Measurements from ENCODE around the gene TMEM19.

Gene TMEM19

GRCh38 chr12:71642264-71642663 is 43.6 kb upstream of the TMEM19 start:
- no peak for TF ChIP-seq CTCF (IDR thresholded peaks at IDR 0.05; ENCODE audit: unreplicated experiment in 3 of 3)
- no peaks in the 10 kb centered on the region for H3K4me1 Mint-ChIP-seq

GRCh38 chr12:71645268-71645667 is 40.6 kb upstream of the TMEM19 start:
- H3K27ac Mint-ChIP-seq, result no peak overlapping the region
- peaks cover 56% of the 10 kb centered on the region for H3K36me3 Mint-ChIP-seq (ENCODE audit: low read depth)
- H3K9me3 Mint-ChIP-seq, result no peaks in the 10 kb centered on the region
- no peak for TF ChIP-seq CTCF (IDR thresholded peaks at IDR 0.05; ENCODE audit: unreplicated experiment in 3 of 3)
- H3K4me1 Mint-ChIP-seq, result no peaks in the 10 kb centered on the region
- H3K27me3 Mint-ChIP-seq (ENCODE audit: low read depth), result no peaks in the 10 kb centered on the region
- H3K4me3 Mint-ChIP-seq, result no peak overlapping the region

More at GRCh38 chr12:71642264-71642663, 43.6 kb upstream of the TMEM19 start:
- no peaks in the 10 kb centered on the region for H3K27me3 Mint-ChIP-seq (ENCODE audit: low read depth)
- H3K27ac Mint-ChIP-seq, result no peak overlapping the region
- peaks cover 68% of the 10 kb centered on the region for H3K36me3 Mint-ChIP-seq (ENCODE audit: low read depth)
- H3K4me3 Mint-ChIP-seq, result no peak overlapping the region
- no peaks in the 10 kb centered on the region for H3K9me3 Mint-ChIP-seq

DNA sequence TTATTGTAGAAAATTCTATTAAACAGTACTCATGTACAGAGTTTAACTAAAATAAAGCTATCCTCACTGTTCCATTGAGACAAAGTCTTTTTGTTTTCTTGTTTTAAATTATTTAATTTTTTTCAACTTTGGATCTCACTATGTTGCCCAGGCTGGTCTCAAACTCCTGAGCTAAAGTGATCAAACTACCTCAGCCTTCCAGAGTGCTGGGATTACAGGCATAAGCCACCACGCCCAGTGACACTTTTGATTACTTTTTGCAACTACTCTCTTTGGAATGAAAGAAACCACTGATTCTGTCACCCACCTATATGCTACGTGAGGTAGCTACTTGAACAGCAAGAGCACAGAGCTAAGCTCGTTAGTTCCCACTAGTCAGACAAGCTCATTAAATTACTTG is 39.4 kb upstream of the TMEM19 start:
- no peaks in the 10 kb centered on the region for H3K9me3 Mint-ChIP-seq
- TF ChIP-seq CTCF (IDR thresholded peaks at IDR 0.05; ENCODE audit: unreplicated experiment in 3 of 3), result no peak
- H3K4me3 Mint-ChIP-seq, result no peak overlapping the region
- H3K36me3 Mint-ChIP-seq (ENCODE audit: low read depth), result peaks cover 48% of the 10 kb centered on the region
- H3K27me3 Mint-ChIP-seq (ENCODE audit: low read depth), result no peaks in the 10 kb centered on the region
- no peaks in the 10 kb centered on the region for H3K4me1 Mint-ChIP-seq
- no peak overlapping the region for H3K27ac Mint-ChIP-seq

GRCh38 chr12:71648537-71648936 is 37.3 kb upstream of the TMEM19 start:
- H3K4me1 Mint-ChIP-seq, result no peaks in the 10 kb centered on the region
- H3K27me3 Mint-ChIP-seq (ENCODE audit: low read depth), result no peaks in the 10 kb centered on the region
- no peak overlapping the region for H3K27ac Mint-ChIP-seq
- peaks cover 29% of the 10 kb centered on the region for H3K36me3 Mint-ChIP-seq (ENCODE audit: low read depth)
- TF ChIP-seq CTCF (IDR thresholded peaks at IDR 0.05; ENCODE audit: unreplicated experiment in 3 of 3), result no peak
- H3K4me3 Mint-ChIP-seq, result no peak overlapping the region
- no peaks in the 10 kb centered on the region for H3K9me3 Mint-ChIP-seq

DNA sequence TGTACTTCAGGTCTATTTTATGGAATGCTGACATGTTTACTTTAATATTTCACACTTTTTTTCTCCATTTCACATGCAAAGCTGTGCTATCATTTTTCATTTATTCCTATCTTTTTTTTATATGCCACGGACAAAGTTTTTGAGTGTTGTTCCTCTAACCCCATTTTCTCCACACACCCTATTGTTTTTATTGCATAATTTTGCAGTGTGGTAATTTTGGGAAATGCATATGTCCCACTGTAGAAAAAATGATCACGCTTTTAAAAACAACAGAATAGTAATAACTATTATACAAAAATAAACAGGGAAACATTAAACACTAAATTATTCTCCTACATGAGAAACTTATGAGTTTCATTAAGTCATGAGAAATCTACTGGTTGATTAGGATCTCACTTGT is 36.5 kb upstream of the TMEM19 start:
- no peak overlapping the region for H3K4me3 Mint-ChIP-seq
- H3K36me3 Mint-ChIP-seq (ENCODE audit: low read depth), result peaks cover 21% of the 10 kb centered on the region
- no peak for TF ChIP-seq CTCF (IDR thresholded peaks at IDR 0.05; ENCODE audit: unreplicated experiment in 3 of 3)
- no peak overlapping the region for H3K27ac Mint-ChIP-seq
- H3K9me3 Mint-ChIP-seq, result peaks cover 1% of the 10 kb centered on the region
- H3K27me3 Mint-ChIP-seq (ENCODE audit: low read depth), result no peaks in the 10 kb centered on the region
- H3K4me1 Mint-ChIP-seq, result no peaks in the 10 kb centered on the region

DNA sequence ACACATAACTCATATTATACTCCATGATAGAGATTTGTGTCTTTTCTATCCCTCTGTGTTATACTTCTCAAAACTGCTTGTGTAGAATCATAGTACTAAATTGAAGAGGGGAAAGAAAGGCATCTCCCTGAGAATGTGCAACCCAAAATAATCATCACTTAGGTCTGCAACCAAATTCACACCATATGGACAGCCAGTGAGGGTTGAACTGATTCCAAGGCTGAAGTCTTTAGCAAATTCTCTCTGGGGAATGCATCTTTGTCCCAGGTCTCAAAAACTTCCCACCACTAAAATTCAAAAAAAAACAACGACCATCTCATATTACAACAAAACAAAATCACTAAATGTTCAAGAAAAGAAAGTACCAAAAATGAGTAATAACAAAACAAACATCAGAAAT is 33.2 kb upstream of the TMEM19 start:
- no peak for TF ChIP-seq CTCF (IDR thresholded peaks at IDR 0.05; ENCODE audit: unreplicated experiment in 3 of 3)
- Mint-ChIP-seq H3K4me1 (no peaks in the 10 kb centered on the region), H3K36me3 (ENCODE audit: low read depth) (peaks cover 19% of the 10 kb centered on the region), H3K9me3 (peaks cover 19% of the 10 kb centered on the region), H3K27ac (no peak overlapping the region), H3K4me3 (no peak overlapping the region), H3K27me3 (ENCODE audit: low read depth) (no peaks in the 10 kb centered on the region)
